HG03175 (cell line): ENCODE data around the gene CARMIL1.
"Not testable (repeated sequence)": the region's sequence is repeated elsewhere in the genome, so short reads cannot be mapped to it uniquely, and the experiment has no call there.

Experiments used
- ATAC-seq: cut with Tn5 transposase; IDR thresholded peaks from one replicate; pipeline ENCODE4 v1.9.1; 2021; ENCODE audit warnings: mild to moderate bottlenecking, moderate library complexity; ENCODE audit not compliant: unreplicated experiment

The CARMIL1 gene

DNA sequence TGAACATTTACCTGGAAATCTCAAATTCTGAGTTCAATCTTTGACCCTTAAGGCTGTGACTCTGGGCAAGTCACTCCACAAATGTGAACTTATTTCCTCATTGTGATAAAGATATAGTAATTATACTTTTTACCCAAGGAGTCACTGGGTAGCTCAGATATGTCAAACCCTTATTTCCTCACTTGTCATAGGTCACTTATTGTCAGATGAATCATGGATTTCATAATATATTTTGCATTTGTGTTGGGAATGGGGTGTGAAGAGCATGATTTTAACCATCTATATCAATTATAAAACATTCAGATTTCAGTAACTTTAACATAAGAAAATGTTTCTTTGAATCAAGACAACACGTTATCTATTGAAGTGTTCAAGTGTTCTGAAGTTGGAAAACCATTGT lies 3.7 kb upstream of the CARMIL1 start:
- no peak for ATAC-seq

DNA sequence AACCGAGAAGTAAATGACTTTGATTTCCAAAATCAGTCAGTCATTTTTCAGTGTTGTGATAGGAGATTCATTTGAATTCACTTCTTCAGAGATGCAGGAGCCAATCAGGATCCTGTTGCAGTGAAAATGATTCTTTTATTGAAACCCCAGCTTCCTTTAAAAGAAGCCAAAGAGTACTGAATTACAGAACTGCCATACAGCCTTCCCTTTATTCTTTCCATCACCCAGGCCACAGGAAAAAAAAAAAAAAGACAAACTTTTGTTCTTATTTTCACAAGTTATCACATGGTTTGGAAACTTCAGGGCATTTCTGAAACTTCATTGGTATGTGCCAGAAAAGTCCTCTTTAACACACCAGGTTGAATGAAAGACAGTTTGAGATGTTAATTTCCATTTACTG lies 1.8 kb upstream of the CARMIL1 start:
- no peak for ATAC-seq

DNA sequence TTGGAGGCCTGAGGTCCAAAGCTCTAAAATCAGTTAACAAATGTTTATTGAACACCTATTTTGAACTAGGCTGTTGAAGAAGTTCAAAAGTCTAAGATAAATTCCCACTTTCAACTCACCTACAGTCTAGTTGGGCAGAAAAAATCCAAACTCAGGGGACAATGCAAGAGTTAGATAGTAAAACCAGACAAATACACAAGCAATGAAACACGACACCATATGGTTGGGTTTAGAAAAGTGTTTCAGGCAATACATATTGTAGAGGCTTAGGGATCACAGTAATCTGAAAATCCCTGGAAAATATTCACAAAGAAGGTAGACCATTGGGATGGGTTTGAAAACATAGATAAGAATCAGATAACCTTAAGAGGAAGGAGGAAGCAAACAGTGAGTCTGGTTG lies 1.3 kb upstream of the CARMIL1 start:
- no peak for ATAC-seq

DNA sequence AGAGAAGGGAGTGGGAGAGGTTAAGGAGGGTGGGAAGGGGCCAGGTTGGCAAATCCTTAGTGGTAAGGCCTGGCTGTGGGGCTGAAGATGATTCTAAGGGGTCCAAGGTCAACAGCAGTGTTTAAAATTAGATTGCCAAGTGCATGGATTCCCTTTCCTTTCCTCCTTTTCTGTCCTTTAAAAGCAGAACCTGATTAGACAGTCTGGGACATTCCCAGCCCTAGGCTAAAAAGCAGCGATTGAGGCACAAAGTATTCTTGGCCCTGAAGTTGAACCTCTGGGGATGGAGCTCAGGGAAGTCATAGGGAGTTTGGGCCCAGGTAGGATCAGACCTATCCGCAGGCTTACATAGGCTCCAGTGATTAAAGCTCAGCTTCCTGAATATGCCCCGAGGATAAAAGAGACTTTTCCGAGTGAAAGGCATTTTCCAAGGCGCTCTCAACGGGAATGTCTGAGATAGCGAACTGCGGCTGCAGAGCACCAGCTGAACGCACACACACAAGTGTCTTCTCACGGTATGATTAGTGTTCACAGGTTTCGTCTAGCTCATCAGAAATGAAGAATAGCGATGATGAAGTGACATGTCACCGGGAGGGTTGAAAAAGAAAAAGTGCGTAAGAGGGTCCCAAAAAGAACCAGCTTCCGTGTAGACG lies 787 bp upstream of the CARMIL1 start:
- ATAC-seq: peak; percentile 21

DNA sequence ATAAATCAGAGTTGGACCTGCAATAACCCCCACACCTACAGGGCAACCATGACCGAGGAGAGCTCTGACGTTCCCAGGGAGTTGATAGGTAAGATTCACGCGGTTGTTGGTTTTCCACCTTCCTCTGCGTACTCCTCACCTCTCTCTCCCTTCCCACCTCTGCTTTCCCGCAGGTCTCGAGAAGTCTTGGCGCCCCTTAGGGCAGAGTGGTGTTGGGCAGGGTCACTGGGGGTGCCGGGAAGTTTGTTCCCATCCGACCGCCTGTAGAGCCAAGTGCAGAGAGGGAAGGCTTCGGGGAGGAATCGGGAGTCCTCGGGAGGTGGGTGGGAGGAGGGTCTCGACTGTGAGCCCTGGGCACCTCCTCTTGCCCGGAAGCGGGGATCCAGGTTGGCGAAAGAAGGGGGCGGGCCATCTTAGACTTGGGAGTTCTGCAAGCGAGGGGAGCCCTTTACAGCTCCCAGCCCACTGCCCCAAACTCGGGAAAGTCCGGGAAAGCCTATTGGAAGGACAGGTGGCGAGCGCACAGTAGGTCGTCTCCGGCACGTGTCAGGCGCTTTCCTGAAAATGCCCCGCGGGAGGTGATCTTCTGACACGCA lies 672 bp downstream of the CARMIL1 start:
- ATAC-seq: no peak

DNA sequence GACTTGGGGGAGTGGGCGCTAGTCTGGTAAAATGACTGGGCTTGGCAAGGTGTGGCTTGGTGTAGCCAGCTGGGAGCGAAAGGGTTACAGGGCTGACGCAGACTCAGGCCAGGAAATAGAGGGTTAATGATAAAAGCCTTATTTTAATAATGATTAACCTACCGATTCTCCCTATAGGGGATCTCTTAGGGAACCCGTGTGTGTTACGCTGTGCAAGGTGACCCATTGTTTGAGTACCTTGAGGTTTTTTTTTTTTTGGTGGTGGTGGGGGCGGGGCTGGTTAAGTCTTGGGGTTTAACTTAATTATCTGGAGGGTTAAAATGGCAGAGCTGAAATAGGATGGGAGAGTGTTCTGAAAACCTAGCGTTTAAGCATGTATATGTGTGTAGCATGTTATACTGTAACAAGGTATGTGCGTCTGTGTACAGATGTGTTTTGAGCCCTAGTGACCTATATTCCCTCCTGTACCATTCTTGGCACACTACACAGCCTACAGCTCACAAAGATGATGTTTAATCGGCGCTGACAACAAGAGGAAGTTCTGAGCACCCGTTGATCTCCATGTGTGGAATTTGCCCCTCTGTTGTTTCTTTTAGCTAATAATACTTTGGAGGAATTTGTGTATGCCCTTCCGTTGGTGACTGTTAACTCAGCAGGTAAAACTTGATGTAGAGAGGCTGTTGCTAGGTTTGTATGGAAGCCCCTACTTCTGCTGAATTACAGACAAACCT lies 1.3 kb downstream of the CARMIL1 start:
- ATAC-seq: peak; percentile 43

DNA sequence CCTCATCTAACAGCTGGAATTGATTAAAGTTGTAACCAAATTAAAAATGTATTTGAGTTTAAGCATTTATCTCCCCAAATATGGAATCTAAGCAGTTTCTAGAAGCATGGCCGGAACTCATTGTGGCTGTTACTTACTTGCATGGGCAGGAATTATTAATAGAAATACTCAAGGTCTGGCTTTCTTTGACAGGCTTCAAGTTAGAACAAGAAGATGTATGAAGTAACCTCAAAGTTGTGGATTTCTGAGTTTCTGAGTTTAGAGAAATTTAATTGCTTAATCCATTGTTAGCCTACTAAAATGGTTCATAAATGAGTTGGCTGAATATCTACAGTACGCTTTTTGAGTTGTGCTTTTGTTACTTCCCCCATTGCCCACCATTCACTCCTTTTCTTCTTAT lies 7.7 kb downstream of the CARMIL1 start:
- no peak for ATAC-seq

DNA sequence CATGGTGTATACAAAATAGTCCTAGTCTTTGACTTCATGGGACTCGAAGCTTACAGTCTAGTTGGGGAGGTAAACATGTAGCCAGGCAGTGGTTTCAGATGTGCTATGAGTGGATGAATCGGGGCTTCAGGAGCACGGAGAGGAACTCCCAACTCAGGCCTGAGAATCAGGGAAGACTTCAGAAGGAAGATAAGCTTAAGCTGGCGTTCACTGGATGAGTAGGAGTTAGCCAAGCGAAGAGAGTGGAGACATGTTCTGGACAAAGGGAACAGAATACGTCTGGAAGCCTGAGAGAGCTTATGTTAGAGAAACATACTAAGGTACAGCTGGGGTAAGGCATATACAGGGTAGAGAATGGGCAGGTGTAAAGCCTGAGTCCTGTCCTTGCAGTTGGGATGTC lies 8.8 kb downstream of the CARMIL1 start:
- ATAC-seq: no peak

DNA sequence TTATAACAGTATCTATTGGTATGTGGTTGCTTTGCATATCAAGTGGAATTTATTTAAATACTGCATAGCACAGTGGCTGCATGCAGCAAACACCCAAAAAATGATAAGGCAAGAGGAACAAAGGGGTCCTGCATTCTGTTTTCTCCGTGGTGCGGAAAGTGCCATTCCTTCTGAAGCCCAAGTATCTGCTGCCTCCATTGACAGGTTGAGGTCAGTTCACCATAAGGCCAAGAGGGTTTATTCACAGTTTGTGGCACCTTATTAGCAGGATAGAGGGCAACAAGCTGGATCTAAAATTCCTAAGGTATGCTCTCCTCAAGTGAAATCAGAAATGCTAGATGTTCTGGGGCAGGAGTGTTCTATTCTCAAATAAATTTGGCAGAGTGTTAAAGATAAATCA lies 9.3 kb downstream of the CARMIL1 start:
- ATAC-seq: no peak

DNA sequence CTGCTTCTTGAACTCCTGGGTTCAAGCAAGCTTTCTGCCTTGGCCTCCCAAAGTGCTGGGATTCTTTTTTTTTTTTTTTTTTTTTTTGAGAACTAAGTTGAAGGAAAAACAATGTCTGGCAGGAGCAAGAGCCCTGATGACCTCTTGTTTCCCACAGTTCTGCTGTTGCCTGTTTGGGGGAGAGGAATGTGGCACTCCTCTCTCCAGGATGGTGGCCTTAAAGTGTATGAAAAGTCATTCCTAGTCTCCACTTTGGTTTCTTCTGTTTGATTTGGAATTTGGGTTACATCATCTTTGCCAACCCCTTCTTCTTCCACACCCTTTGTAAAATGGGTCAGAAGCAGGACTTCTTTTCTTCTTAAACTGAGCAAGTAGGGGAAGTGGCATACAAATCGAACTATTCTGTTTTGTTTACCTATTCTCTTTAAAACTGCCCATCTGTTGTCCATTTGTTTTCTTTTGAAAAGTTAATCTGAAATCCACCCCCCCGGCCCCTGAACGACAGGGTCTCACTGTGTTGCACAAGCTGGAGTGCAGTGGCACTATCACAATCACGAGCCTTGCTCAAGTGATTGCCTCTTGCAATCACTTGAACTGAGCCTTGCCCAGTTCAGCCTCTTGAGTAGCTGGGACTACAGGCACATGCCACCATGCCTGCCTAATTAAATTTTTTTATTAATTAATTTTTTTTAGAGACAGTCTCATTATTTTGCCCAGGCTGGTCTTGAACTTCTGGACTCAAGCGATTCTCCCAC lies 11.3 kb downstream of the CARMIL1 start:
- ATAC-seq: no peak

DNA sequence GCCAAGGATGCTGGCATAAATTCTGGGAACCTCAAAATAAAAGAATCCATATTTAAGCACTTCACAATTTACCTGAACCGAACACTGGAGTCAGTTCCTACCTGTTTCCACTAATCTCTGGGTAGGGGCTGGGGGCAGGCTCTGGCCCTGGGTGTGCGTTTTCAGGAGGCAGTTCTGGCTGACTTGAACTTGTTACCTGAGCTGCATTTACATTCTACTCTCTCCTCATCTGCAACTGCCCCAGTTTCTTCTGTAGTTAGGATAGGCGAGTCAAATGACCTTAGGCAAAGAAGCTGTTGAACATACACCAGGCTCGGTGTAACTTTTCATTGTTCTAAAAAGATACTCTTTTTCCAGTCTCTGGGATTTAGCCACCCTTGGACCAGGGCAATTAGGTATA lies 13.2 kb downstream of the CARMIL1 start:
- no peak for ATAC-seq

DNA sequence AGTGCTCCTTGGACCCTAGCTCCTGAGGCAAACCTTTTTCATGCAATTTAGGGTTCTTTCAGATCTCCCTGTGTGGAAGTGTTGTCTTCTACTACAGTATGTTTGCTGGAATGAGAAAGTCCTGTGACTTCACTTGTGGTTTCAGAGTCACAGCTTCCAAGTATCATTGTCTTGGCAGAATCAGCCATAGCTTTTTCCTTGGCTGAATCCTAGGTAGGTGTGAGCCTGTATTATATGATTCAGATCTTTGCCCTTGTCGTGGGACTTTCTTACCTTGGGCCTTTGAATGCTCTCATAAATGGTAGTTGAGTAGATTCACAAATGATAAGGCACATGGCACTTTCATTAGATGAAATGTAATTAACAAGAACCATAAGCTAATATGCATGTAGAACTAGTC lies 16.5 kb downstream of the CARMIL1 start:
- ATAC-seq: no peak

DNA sequence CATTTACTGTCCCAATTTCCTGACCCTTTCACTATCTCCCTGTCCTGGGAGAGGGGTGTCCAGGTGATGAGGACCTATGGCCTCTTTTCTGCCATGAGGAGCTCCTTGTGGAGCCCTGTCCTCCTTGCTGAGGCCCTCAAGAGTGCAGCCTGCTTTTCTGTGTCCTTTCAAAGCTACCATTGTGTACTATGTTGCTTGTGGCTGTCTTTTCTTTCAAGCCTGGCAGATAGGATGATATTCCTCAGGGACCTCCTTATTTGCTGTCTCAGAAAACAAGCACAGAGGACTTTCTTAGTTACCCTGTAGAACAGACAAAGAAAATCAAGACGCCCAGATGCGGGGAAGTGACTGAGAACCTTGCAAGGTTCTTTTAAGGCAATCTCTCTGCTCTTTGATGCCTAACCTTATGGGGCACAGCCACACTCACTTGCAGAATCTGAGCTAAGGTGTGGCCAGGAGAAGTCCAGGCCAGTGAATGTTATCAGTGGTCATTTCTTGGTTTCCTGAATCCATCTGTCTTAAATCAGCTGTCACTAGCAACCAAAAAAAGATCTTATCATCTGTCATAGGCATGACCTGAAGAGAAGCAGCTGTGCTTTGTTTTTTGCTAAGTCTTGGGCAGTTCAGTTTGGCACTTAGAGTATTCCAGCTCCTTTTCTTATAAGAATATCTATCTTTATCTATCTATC lies 17.2 kb downstream of the CARMIL1 start:
- ATAC-seq: no peak

DNA sequence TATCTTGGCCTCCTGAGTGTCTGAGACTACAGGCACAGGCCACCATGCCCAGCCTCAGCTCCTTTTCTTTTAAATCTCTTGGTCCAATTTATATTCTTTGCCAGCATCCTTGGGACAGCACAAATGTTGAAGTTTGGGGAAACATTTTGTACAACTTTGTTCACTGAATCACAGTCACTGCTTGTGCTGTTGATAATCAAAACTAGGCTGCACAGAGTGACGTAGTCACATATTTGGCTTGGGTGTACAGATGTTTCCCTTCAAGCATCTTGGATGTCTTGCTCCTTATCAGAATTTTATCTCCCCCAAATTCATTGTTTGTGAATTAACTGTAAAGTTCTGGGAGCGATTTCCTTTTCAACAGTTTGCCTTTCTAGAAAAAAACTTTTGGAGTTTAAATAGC lies 17.9 kb downstream of the CARMIL1 start:
- ATAC-seq: no peak

DNA sequence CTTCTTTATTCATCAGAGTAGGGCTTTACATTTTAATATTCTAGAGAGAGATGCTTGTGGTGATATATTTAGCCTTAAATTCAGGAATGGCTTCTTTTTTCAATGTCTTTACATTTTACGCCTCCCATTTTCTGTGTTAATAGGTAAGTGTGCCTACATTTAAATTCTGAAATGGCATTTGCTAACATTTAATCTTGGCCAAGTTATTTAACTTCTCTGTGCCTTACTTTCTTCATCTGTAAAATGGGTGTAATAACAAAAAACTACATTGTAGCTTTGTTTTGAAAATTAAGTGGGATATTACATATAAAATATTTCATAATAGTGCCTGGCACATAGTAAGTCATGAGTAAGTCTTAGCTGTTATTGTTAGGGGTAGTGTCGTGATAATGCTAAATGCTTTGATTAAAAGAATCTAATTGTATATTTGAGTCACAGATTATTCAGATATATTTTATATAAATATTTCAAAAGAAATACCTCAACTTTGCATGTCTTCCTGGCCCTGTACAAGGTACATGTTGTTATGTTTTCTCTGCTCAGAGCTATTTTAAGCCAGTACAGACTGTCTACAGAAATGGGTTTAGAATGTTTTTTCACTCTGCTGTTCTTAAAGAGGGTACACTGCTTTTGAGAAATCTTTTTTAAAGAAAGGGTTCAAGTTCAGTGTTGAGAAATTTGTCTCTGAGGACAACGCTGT lies 18.8 kb downstream of the CARMIL1 start:
- no peak for ATAC-seq

DNA sequence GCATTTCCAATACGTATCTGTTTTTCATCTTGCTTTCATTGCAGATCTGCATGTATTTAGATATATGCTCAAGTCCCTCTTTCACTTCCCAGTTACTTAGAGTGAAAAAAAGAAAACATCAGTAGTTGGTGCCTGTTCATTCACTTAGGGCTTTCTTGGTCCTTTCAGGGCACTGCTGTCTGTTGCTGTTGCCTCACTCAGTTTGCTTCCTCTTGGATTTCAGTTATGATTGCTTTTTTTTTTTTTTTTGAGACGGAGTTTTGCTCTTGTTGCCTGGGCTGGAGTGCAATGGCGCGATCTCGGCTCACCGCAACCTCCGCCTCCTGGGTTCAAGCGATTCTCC lies 19.3 kb downstream of the CARMIL1 start:
- ATAC-seq: not testable (repeated sequence)

DNA sequence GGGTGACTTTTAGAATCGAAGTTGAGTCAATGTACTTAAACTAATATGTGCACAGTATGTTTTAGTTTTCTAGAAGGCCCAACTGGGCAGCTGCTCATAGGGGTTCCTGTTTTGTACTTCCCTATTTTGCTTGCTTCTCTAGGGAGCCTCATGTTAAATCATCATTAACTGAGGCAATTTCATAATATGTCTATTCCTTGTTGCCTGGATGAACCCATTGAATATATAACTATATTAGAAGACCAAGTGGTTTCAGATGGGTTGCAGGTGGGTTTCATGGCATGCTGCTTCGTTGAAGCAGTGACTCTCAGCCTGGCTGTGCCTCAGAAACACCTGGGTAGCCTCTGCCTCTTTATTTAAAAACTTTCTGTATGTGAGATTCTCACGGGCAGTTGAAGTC lies 22.2 kb downstream of the CARMIL1 start:
- peak; percentile 67 for ATAC-seq

DNA sequence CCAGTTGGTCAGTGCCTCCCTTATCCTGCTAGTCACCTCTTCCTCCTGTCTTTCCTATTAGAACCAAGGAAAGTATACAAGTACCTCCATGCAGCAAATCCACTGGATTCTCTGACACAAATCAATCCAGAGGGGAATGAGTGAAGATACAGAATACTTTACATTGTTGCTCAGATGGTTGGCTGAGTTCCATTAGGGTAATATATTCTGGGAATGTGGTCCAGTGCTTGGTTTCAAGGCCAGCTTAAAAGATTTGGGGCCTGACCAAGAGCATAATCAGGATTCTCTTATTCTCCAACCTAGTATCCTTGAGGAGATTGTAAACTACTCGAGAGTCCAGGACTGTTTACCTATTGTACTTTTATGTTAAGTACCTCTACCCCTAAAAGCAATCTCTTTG lies 23.0 kb downstream of the CARMIL1 start:
- no peak for ATAC-seq

DNA sequence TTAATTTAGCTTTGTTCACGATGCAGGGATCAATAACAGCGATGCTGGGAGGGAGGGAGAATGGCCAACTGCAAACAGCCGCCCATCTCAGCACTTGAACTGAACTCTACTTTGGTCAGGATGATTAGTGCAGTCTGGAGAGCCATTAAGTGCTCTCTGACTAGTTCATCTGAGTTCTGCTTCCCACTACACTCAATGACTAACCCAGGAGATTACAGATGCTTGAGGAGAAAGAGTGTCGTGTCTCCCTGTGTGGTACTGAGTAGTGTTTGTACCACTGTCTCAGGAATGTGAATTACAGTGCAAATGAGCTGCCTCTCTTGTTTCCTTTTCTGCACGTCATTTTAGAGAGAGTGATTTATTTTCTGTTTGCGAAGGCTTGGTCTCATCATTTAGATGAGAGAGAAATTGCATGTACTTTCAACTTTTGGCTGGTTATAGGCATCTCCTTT lies 23.5 kb downstream of the CARMIL1 start:
- no peak for ATAC-seq

DNA sequence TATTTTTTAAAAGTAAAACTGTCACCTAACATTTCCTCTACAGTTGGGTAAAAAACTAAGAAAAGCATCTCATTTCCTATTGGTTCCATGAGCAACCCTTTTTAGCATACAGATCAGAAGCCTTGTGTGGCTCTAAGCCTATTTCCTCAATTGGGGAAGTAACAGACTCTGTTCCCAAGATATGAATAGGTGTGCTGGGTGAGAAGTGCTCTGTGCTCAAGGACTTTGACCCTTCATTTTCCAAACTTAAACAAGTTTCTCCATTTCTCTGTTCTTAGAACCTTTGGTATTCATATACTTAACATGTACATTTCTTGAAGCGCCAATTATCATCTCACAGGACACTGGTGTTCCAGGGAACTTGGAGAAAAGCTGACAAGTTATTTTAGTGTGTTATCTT lies 24.1 kb downstream of the CARMIL1 start:
- no peak for ATAC-seq

DNA sequence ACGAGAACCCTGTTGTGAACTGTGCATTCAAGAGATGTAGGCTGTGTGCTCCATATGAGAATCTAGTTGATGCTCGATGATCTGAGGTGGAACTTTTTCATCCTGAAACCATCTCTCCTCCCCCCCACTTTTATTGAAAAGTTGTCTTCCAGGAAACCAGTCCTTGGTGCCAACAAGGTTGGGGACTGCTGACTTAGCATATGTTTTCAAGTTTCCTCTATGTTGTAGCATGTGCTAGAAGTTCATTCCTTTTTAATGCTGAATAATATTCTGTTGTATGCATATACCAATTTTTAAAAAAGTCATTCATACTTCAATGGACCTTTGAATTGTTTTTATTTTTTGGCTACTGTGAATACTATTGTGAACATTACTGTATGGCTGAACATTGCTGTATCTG lies 27.2 kb downstream of the CARMIL1 start:
- ATAC-seq: no peak
